Natural killer cell (primary cell): ENCODE results near the gene WHRN. TPM values are rescaled to one million over a fixed set of nuclear protein-coding genes. Genes with fewer than 3 reads are reported as not detected.

Experiments
- ATAC-seq, 3 donors: fragments of 150-1000 bp in 2 of 3; fragments of 200-7000 bp in 1 of 3; cut with Tn5 transposase; 1 replicate in 1 of 3; 2 replicates in 2 of 3; pipeline ENCODE4 v1.10.0; 2021; ENCODE audit warnings: mild to moderate bottlenecking in 2 of 3, moderate library complexity in 2 of 3
- DNase-seq, 2 donors: peaks; one replicate each; pipeline versions ENCODE4 v3.0.0 to v3.0.0-alpha.2; 2013 to 2021; ENCODE audit warnings: mixed read lengths in 1 of 2
- H3K27ac ChIP-seq: one replicate; pipeline ENCODE4 v1.5.1; 2013; ENCODE audit warnings: mild to moderate bottlenecking, low read length
- H3K27me3 ChIP-seq: one replicate; pipeline ENCODE4 v1.6.1; 2013; ENCODE audit warnings: low read length; ENCODE audit not compliant: control insufficient read depth, insufficient read depth
- H3K36me3 ChIP-seq: one replicate; pipeline ENCODE4 v1.6.1; 2013; ENCODE audit warnings: low read length; ENCODE audit not compliant: control insufficient read depth, insufficient read depth
- H3K4me1 ChIP-seq: one replicate; pipeline ENCODE4 v1.6.1; 2013; ENCODE audit warnings: low read length; ENCODE audit not compliant: control insufficient read depth, insufficient read depth
- H3K4me3 ChIP-seq: one replicate; pipeline ENCODE4 v1.5.1; 2013; ENCODE audit warnings: low read length
- H3K9me3 ChIP-seq: one replicate; pipeline ENCODE4 v1.6.1; 2013; ENCODE audit warnings: low read length; ENCODE audit not compliant: control insufficient read depth, insufficient read depth
- H3K27ac Mint-ChIP-seq, 2 donors: one replicate each; pipeline ENCODE4 v1.8.0; 2022; ENCODE audit warnings: mild to moderate bottlenecking in 2 of 2, mixed read lengths in 2 of 2, moderate library complexity in 1 of 2
- H3K27me3 Mint-ChIP-seq, 2 donors: one replicate each; pipeline ENCODE4 v1.8.0; 2022; ENCODE audit warnings: low read depth in 2 of 2, mixed read lengths in 2 of 2
- H3K36me3 Mint-ChIP-seq: one replicate; pipeline ENCODE4 v1.8.0; 2022; ENCODE audit warnings: mixed read lengths
- H3K4me1 Mint-ChIP-seq, 2 donors: one replicate each; pipeline ENCODE4 v1.8.0; 2022; ENCODE audit warnings: mixed read lengths in 2 of 2
- H3K4me3 Mint-ChIP-seq: one replicate; pipeline ENCODE4 v1.8.0; 2022; ENCODE audit warnings: mild to moderate bottlenecking, moderate library complexity, mixed read lengths
- H3K9me3 Mint-ChIP-seq, 2 donors: one replicate each; pipeline ENCODE4 v1.8.0; 2022; ENCODE audit warnings: mixed read lengths in 2 of 2
- CTCF ChIP-seq: fragments of 200-600 bp; IDR thresholded peaks from one replicate; pipeline ENCODE4 v1.8.0; 2022; ENCODE audit warnings: antibody characterized with exemption
- WGBS: methylation state at CpG from one replicate; pipeline ENCODE4 v1.1.7; 2013; ENCODE audit warnings: missing lambda C conversion rate; ENCODE audit not compliant: insufficient coverage; 5-methylcytosine and 5-hydroxymethylcytosine counted together
- intact Hi-C: fragments of 100-400 bp; cut with micrococcal nuclease; formaldehyde crosslinking; loops from one replicate; pipeline ENCODE4 v1.14.2; 2022
- total RNA-seq, 4 donors: library from RNA; stranded (reverse); fragments of 120-200 nt in 1 of 4; gene quantifications; one replicate each; pipeline versions ENCODE4 v1.2.3 to v1.2.4, GENCODE V29; 2013 to 2022

WHRN gene
- total RNA-seq, 3 donors from 2014 or later (not counting 1 experiment from before 2014, with no cell fraction given), result 29.8 to 90.6 (median 36.8) TPM

- intact Hi-C loops, result no loop called here
- no peak for DNase-seq
- Histone ChIP-seq H3K36me3 (no peaks in the 10 kb centered on the region), H3K9me3 (no peaks in the 10 kb centered on the region), H3K27ac (no peak overlapping the region), H3K27me3 (no peaks in the 10 kb centered on the region), H3K4me1 (peaks cover 2% of the 10 kb centered on the region), H3K4me3 (no peak overlapping the region)
- Mint-ChIP-seq H3K4me3 (no peak overlapping the region), H3K27me3 (no peaks in the 10 kb centered on the region), H3K36me3 (no peaks in the 10 kb centered on the region), H3K9me3 (no peaks in the 10 kb centered on the region), H3K27ac (no peak overlapping the region), H3K4me1 (no peaks in the 10 kb centered on the region)
- 89% methylated on average over 14 of the region's 14 CpGs for WGBS
- TF ChIP-seq CTCF, result no peak
- ATAC-seq, result no peak
Observed at GRCh38 chr9:114423181-114423580, 82.1 kb downstream of the WHRN start.

- no peaks in the 10 kb centered on the region for H3K36me3 Mint-ChIP-seq
- Histone ChIP-seq H3K9me3 (no peaks in the 10 kb centered on the region), H3K27ac (no peak overlapping the region), H3K4me3 (no peak overlapping the region), H3K36me3 (no peaks in the 10 kb centered on the region), H3K4me1 (peaks cover 7% of the 10 kb centered on the region), H3K27me3 (no peaks in the 10 kb centered on the region)
- no peaks in the 10 kb centered on the region for H3K9me3 Mint-ChIP-seq
- intact Hi-C loops, result no loop called here
- no peak overlapping the region for H3K27ac Mint-ChIP-seq
- ATAC-seq, result no peak
- peaks cover 7 to 12% of the 10 kb centered on the region in 2 donors for H3K4me1 Mint-ChIP-seq
- no peaks in the 10 kb centered on the region for H3K27me3 Mint-ChIP-seq
- WGBS, result 83% methylated on average over 2 of the region's 2 CpGs
- TF ChIP-seq CTCF, result no peak
- H3K4me3 Mint-ChIP-seq, result no peak overlapping the region
- no peak for DNase-seq
Observed at GRCh38 chr9:114421147-114421546, 84.1 kb downstream of the WHRN start.

- peaks cover 7 to 12% of the 10 kb centered on the region in 2 donors for H3K4me1 Mint-ChIP-seq
- no peak for ATAC-seq
- Histone ChIP-seq H3K27me3 (no peaks in the 10 kb centered on the region), H3K27ac (no peak overlapping the region), H3K4me3 (no peak overlapping the region), H3K4me1 (peaks cover 7% of the 10 kb centered on the region), H3K36me3 (no peaks in the 10 kb centered on the region), H3K9me3 (no peaks in the 10 kb centered on the region)
- 96% methylated on average over 5 of the region's 8 CpGs for WGBS
- H3K36me3 Mint-ChIP-seq, result no peaks in the 10 kb centered on the region
- H3K27me3 Mint-ChIP-seq, result no peaks in the 10 kb centered on the region
- no peaks in the 10 kb centered on the region for H3K9me3 Mint-ChIP-seq
- no peak for DNase-seq
- H3K27ac Mint-ChIP-seq, result no peak overlapping the region
- no peak for TF ChIP-seq CTCF
- intact Hi-C loops, result no loop called here
- H3K4me3 Mint-ChIP-seq, result no peak overlapping the region
Observed at GRCh38 chr9:114419796-114420195, 85.5 kb downstream of the WHRN start.

GRCh38 chr9:114418053-114418452 lies 87.2 kb downstream of the WHRN start:
- peaks cover 7 to 12% of the 10 kb centered on the region in 2 donors for H3K4me1 Mint-ChIP-seq
- Histone ChIP-seq H3K4me1 (peaks cover 7% of the 10 kb centered on the region), H3K27me3 (no peaks in the 10 kb centered on the region), H3K27ac (no peak overlapping the region), H3K36me3 (no peaks in the 10 kb centered on the region), H3K9me3 (no peaks in the 10 kb centered on the region), H3K4me3 (no peak overlapping the region)
- H3K4me3 Mint-ChIP-seq, result no peak overlapping the region
- DNase-seq (no peak), ATAC-seq (no peak)
- intact Hi-C loops, result no loop called here
- no peaks in the 10 kb centered on the region for H3K27me3 Mint-ChIP-seq
- TF ChIP-seq CTCF, result no peak
- WGBS, result 75% methylated on average over 6 of the region's 6 CpGs
- H3K9me3 Mint-ChIP-seq, result no peaks in the 10 kb centered on the region
- H3K36me3 Mint-ChIP-seq, result no peaks in the 10 kb centered on the region
- H3K27ac Mint-ChIP-seq, result no peak overlapping the region
